DOHH2 (cell line): ENCODE data around the gene S1PR1.
"Not testable (repeated sequence)": the region's sequence is repeated elsewhere in the genome, so short reads cannot be mapped to it uniquely, and the experiment has no call there.

Experiments
- H3F3A ChIP-seq: fragments of 200-600 bp; sonication (generic), shearing (Covaris generic); 2 replicates; pipeline ENCODE4 v1.6.0; 2016; ENCODE audit warnings: antibody characterized with exemption, mild to moderate bottlenecking; ENCODE audit not compliant: control insufficient read depth, insufficient read depth
- H3K27ac ChIP-seq: fragments of 200-600 bp; sonication (generic); 2 replicates; pipeline ENCODE4 v1.5.1; 2014; ENCODE audit warnings: low read depth, mild to moderate bottlenecking, low read length, moderate library complexity
- H3K27me3 ChIP-seq: fragments of 200-600 bp; sonication (generic); 2 replicates; pipeline ENCODE4 v1.6.1; 2014; ENCODE audit warnings: mild to moderate bottlenecking, low read length, mixed read lengths; ENCODE audit not compliant: control insufficient read depth
- H3K36me3 ChIP-seq: fragments of 200-600 bp; sonication (generic); 2 replicates; pipeline ENCODE4 v1.6.1; 2014; ENCODE audit warnings: mild to moderate bottlenecking, low read length, moderate library complexity, mixed read lengths; ENCODE audit not compliant: control insufficient read depth
- H3K4me1 ChIP-seq: fragments of 200-600 bp; sonication (generic); 2 replicates; pipeline ENCODE4 v1.6.1; 2014; ENCODE audit warnings: mild to moderate bottlenecking, low read length, mixed read lengths; ENCODE audit not compliant: control insufficient read depth
- H3K4me2 ChIP-seq: fragments of 200-600 bp; sonication (generic); 2 replicates; pipeline ENCODE4 v1.6.0; 2014; ENCODE audit warnings: mild to moderate bottlenecking, low read length, moderate library complexity
- H3K4me3 ChIP-seq: fragments of 200-600 bp; sonication (generic); 2 replicates; pipeline ENCODE4 v1.5.1; 2014; ENCODE audit warnings: mild to moderate bottlenecking, low read length, mixed read lengths
- H3K79me2 ChIP-seq: fragments of 200-600 bp; sonication (generic); 2 replicates; pipeline ENCODE4 v1.6.1; 2014; ENCODE audit warnings: mild to moderate bottlenecking, low read length, mixed read lengths; ENCODE audit not compliant: control insufficient read depth
- H3K9me2 ChIP-seq: fragments of 200-600 bp; sonication (generic); replicated peaks from 2 replicates; pipeline ENCODE4 v1.6.1; 2014; ENCODE audit warnings: mild to moderate bottlenecking, low read length, mixed read lengths; ENCODE audit not compliant: control insufficient read depth
- H3K9me3 ChIP-seq: fragments of 200-600 bp; sonication (generic); 2 replicates; pipeline ENCODE4 v1.6.1; 2014; ENCODE audit warnings: antibody characterized with exemption, low read length, mixed read lengths; ENCODE audit not compliant: control insufficient read depth, insufficient read depth
- H4K20me1 ChIP-seq: fragments of 200-600 bp; sonication (generic); 2 replicates; pipeline ENCODE4 v1.6.0; 2014; ENCODE audit warnings: low read depth, mild to moderate bottlenecking, antibody characterized with exemption, low read length, moderate library complexity; ENCODE audit not compliant: control insufficient read depth, insufficient read depth
- CTCF ChIP-seq: fragments of 200-600 bp; sonication (generic); IDR thresholded peaks from one replicate; pipeline ENCODE4 v1.5.1; 2014; ENCODE audit warnings: antibody characterized with exemption, mild to moderate bottlenecking, low read depth, low read length; ENCODE audit not compliant: poor library complexity, severe bottlenecking
- EZH2phosphoT487 ChIP-seq: fragments of 200-600 bp; sonication (generic); IDR thresholded peaks from 2 replicates; pipeline ENCODE4 v1.6.1; 2017; ENCODE audit warnings: borderline replicate concordance, mild to moderate bottlenecking, antibody characterized with exemption, low read length, moderate library complexity, mixed read lengths

S1PR1 gene

GRCh38 chr1:101217148-101217547 lies 19.7 kb upstream of the S1PR1 start:
- no peaks in the 10 kb centered on the region for H3K9me3 ChIP-seq
- no peaks in the 10 kb centered on the region for H3K79me2 ChIP-seq
- H3K4me3 ChIP-seq = no peak overlapping the region
- H3K27ac ChIP-seq = no peak overlapping the region
- no peaks in the 10 kb centered on the region for H3K36me3 ChIP-seq
- H4K20me1 ChIP-seq = no peaks in the 10 kb centered on the region
- TF ChIP-seq EZH2phosphoT487 = no peak
- TF ChIP-seq CTCF = no peak
- no peak overlapping the region for H3K4me2 ChIP-seq
- H3F3A ChIP-seq = no peaks in the 10 kb centered on the region
- H3K9me2 ChIP-seq = no peaks in the 10 kb centered on the region
- H3K4me1 ChIP-seq = peaks cover 7% of the 10 kb centered on the region
- no peaks in the 10 kb centered on the region for H3K27me3 ChIP-seq

- not testable (repeated sequence) for H3K9me2 ChIP-seq, H3K27me3 ChIP-seq, H3K4me3 ChIP-seq, H3F3A ChIP-seq, H3K9me3 ChIP-seq, H3K4me1 ChIP-seq, H4K20me1 ChIP-seq, H3K27ac ChIP-seq, H3K79me2 ChIP-seq, H3K36me3 ChIP-seq, H3K4me2 ChIP-seq
Observed at GRCh38 chr1:101218968-101219367, 17.9 kb upstream of the S1PR1 start.

- TF ChIP-seq CTCF (no peak), EZH2phosphoT487 (no peak)
- Histone ChIP-seq H3K4me3 (no peak overlapping the region), H3K9me3 (no peaks in the 10 kb centered on the region), H3K9me2 (no peaks in the 10 kb centered on the region), H3K79me2 (no peaks in the 10 kb centered on the region), H3K4me1 (peaks cover 9% of the 10 kb centered on the region), H3K27ac (no peak overlapping the region), H4K20me1 (no peaks in the 10 kb centered on the region), H3K36me3 (no peaks in the 10 kb centered on the region), H3F3A (no peaks in the 10 kb centered on the region), H3K27me3 (no peaks in the 10 kb centered on the region), H3K4me2 (no peak overlapping the region)
Observed at GRCh38 chr1:101219924-101220870, 16.6 kb upstream of the S1PR1 start.

- no peaks in the 10 kb centered on the region for H3K79me2 ChIP-seq
- no peak overlapping the region for H3K4me2 ChIP-seq
- H3K4me1 ChIP-seq = peaks cover 9% of the 10 kb centered on the region
- no peaks in the 10 kb centered on the region for H3F3A ChIP-seq
- TF ChIP-seq CTCF = no peak
- no peak for TF ChIP-seq EZH2phosphoT487
- H4K20me1 ChIP-seq = no peaks in the 10 kb centered on the region
- H3K4me3 ChIP-seq = no peak overlapping the region
- no peaks in the 10 kb centered on the region for H3K36me3 ChIP-seq
- no peaks in the 10 kb centered on the region for H3K9me2 ChIP-seq
- H3K9me3 ChIP-seq = no peaks in the 10 kb centered on the region
- H3K27me3 ChIP-seq = no peaks in the 10 kb centered on the region
- H3K27ac ChIP-seq = no peak overlapping the region
Observed at GRCh38 chr1:101220906-101221305, 15.9 kb upstream of the S1PR1 start.
